ENCODE data around the gene HLCS. TPM values are rescaled to one million over a fixed set of nuclear protein-coding genes. Genes with fewer than 3 reads are reported as not detected.

HLCS gene
- total and polyA plus RNA-seq, 10 of the 15 experiments (the other 5 are each of a cell fraction or from before 2014, with no cell fraction given) = 1.5 to 12.7 (median 9.6) TPM

GRCh38 chr21:37009740-37010341 is 43.4 kb upstream of the HLCS start (continued):
- peak; percentile 65; the same call in 1 of the 2 replicates for TF ChIP-seq ZNF217 (IDR thresholded peaks at IDR 0.05)
- TF ChIP-seq ATF3 (IDR thresholded peaks at IDR 0.05; ENCODE audit: borderline replicate concordance, extremely low read depth, low read depth, low read length) = no peak
- TF ChIP-seq MLLT1 (IDR thresholded peaks at IDR 0.05) = peak; percentile 50
- TF ChIP-seq CREB1 (IDR thresholded peaks at IDR 0.05; ENCODE audit: low read depth) = no peak
- TF ChIP-seq CBX3 (IDR thresholded peaks at IDR 0.05; ENCODE audit: borderline replicate concordance, low read depth) = no peak
- TF ChIP-seq SREBF1 (IDR thresholded peaks at IDR 0.05; ENCODE audit: low read length) = no peak
- TF ChIP-seq JUNB (IDR thresholded peaks at IDR 0.05) = no peak
- peak; percentile 72 for TF ChIP-seq IKZF1 (conservative IDR thresholded peaks at IDR 0.05)
- no peak for TF ChIP-seq SKIL (IDR thresholded peaks at IDR 0.05; ENCODE audit: low read depth, poor library complexity, severe bottlenecking)
- 0 out of 2 replicates have a peak, but pooled peaks have one; percentile 19 for TF ChIP-seq ZNF687 (IDR thresholded peaks at IDR 0.05)
- no peak for TF ChIP-seq RELA (IDR thresholded peaks at IDR 0.05; ENCODE audit: borderline replicate concordance, partially characterized antibody)
- no peak for TF ChIP-seq RAD51 (IDR thresholded peaks at IDR 0.05)
- TF ChIP-seq RELB (IDR thresholded peaks at IDR 0.05; ENCODE audit: low read depth) = no peak; the same call in 1 of the 2 replicates
- no peak for TF ChIP-seq E4F1 (IDR thresholded peaks at IDR 0.05; ENCODE audit: borderline replicate concordance, partially characterized antibody)
- no peak for TF ChIP-seq USF1 (IDR thresholded peaks at IDR 0.05; ENCODE audit: borderline replicate concordance, extremely low read length, insufficient read depth, low read depth, low read length)

Data from GM12878 (cell line).